MM.1S (cell line): ENCODE data around the gene UNC5A.

Source experiments
- DNase-seq: peaks from one replicate; pipeline ENCODE4 v3.0.0-alpha.2; 2015
- H2AFZ ChIP-seq: fragments of 300-600 bp; sonication (generic); 2 replicates; pipeline ENCODE4 v1.6.0; 2016; ENCODE audit warnings: antibody characterized with exemption, low read length
- H3F3A ChIP-seq: fragments of 300-600 bp; sonication (generic); 2 replicates; pipeline ENCODE4 v1.6.1; 2016; ENCODE audit warnings: mild to moderate bottlenecking, antibody characterized with exemption, low read length, moderate library complexity, mixed read lengths; ENCODE audit not compliant: insufficient read depth
- H3K27ac ChIP-seq: fragments of 300-600 bp; sonication (generic); 2 replicates; pipeline ENCODE4 v1.5.1; 2016; ENCODE audit warnings: mild to moderate bottlenecking, low read length
- H3K27me3 ChIP-seq: fragments of 300-600 bp; sonication (generic); replicated peaks from 2 replicates; pipeline ENCODE4 v1.6.0; 2016; ENCODE audit warnings: low read length; ENCODE audit not compliant: insufficient read depth
- H3K36me3 ChIP-seq: fragments of 300-600 bp; sonication (generic); replicated peaks from 2 replicates; pipeline ENCODE4 v1.6.1; 2016; ENCODE audit warnings: mild to moderate bottlenecking, low read length, mixed read lengths; ENCODE audit not compliant: insufficient read depth
- H3K4me1 ChIP-seq: fragments of 300-600 bp; sonication (generic); 2 replicates; pipeline ENCODE4 v1.6.1; 2016; ENCODE audit warnings: low read length, mixed read lengths
- H3K4me2 ChIP-seq: fragments of 300-600 bp; sonication (generic); 2 replicates; pipeline ENCODE4 v1.6.0; 2016; ENCODE audit warnings: low read depth, low read length
- H3K4me3 ChIP-seq: fragments of 300-600 bp; sonication (generic); 2 replicates; pipeline ENCODE4 v1.5.1; 2016; ENCODE audit warnings: low read length, mixed read lengths
- H3K79me2 ChIP-seq: fragments of 300-600 bp; sonication (generic); 2 replicates; pipeline ENCODE4 v1.6.1; 2016; ENCODE audit warnings: mixed run types, low read length, mixed read lengths
- H3K9ac ChIP-seq: fragments of 300-600 bp; sonication (generic); 2 replicates; pipeline ENCODE4 v1.6.1; 2016; ENCODE audit warnings: low read length, mixed read lengths
- H3K9me2 ChIP-seq: fragments of 300-600 bp; sonication (generic); replicated peaks from 2 replicates; pipeline ENCODE4 v1.6.1; 2016; ENCODE audit warnings: mild to moderate bottlenecking, low read length, mixed read lengths; ENCODE audit not compliant: insufficient read depth
- H3K9me3 ChIP-seq: fragments of 300-600 bp; sonication (generic); replicated peaks from 2 replicates; pipeline ENCODE4 v1.6.1; 2016; ENCODE audit warnings: mild to moderate bottlenecking, low read length, mixed read lengths; ENCODE audit not compliant: insufficient read depth
- H4K20me1 ChIP-seq: fragments of 300-600 bp; sonication (generic); 2 replicates; pipeline ENCODE4 v1.6.1; 2016; ENCODE audit warnings: mild to moderate bottlenecking, low read length, moderate library complexity, mixed read lengths; ENCODE audit not compliant: insufficient read depth
- CTCF ChIP-seq: fragments of 300-600 bp; sonication (generic); IDR thresholded peaks from 2 replicates; pipeline ENCODE4 v1.5.1; 2016; ENCODE audit warnings: antibody characterized with exemption, low read length, mixed read lengths
- EZH2 ChIP-seq: fragments of 300-600 bp; sonication (generic); optimal IDR thresholded peaks from 2 replicates; pipeline ENCODE3; 2017; ENCODE audit warnings: low read depth, mild to moderate bottlenecking, antibody characterized with exemption, low read length, mixed read lengths
- EZH2phosphoT487 ChIP-seq: fragments of 300-600 bp; sonication (generic); IDR thresholded peaks from 2 replicates; pipeline ENCODE4 v1.6.1; 2018; ENCODE audit warnings: antibody characterized with exemption, low read length

Gene UNC5A

GRCh38 chr5:176847148-176847547 lies 36.8 kb downstream of the UNC5A start:
- Histone ChIP-seq H3K4me3 (no peak overlapping the region), H3K9ac (no peak overlapping the region), H4K20me1 (no peaks in the 10 kb centered on the region), H3K79me2 (no peaks in the 10 kb centered on the region), H3K4me1 (no peaks in the 10 kb centered on the region), H3F3A (no peaks in the 10 kb centered on the region), H3K4me2 (no peak overlapping the region), H3K9me3 (no peaks in the 10 kb centered on the region), H3K36me3 (no peaks in the 10 kb centered on the region), H2AFZ (no peak overlapping the region), H3K27me3 (peaks cover 96% of the 10 kb centered on the region), H3K27ac (no peak overlapping the region), H3K9me2 (no peaks in the 10 kb centered on the region)
- TF ChIP-seq EZH2 = peak; percentile 84
- TF ChIP-seq CTCF = no peak
- no peak for DNase-seq

GRCh38 chr5:176847726-176848290 lies 37.4 kb downstream of the UNC5A start:
- H3K27ac ChIP-seq = no peak overlapping the region
- no peaks in the 10 kb centered on the region for H3K79me2 ChIP-seq
- no peak overlapping the region for H2AFZ ChIP-seq
- no peaks in the 10 kb centered on the region for H3K9me3 ChIP-seq
- H3K9ac ChIP-seq = no peak overlapping the region
- peaks cover 100% of the 10 kb centered on the region for H3K27me3 ChIP-seq
- no peak overlapping the region for H3K4me2 ChIP-seq
- H3F3A ChIP-seq = no peaks in the 10 kb centered on the region
- H3K36me3 ChIP-seq = no peaks in the 10 kb centered on the region
- H4K20me1 ChIP-seq = no peaks in the 10 kb centered on the region
- no peaks in the 10 kb centered on the region for H3K4me1 ChIP-seq
- H3K4me3 ChIP-seq = no peak overlapping the region
- TF ChIP-seq CTCF (no peak), EZH2 (no peak), EZH2phosphoT487 (no peak)
- DNase-seq = no peak
- no peaks in the 10 kb centered on the region for H3K9me2 ChIP-seq

- no peak overlapping the region for H3K27ac ChIP-seq
- peaks cover 100% of the 10 kb centered on the region for H3K27me3 ChIP-seq
- H2AFZ ChIP-seq = no peak overlapping the region
- no peak overlapping the region for H3K4me2 ChIP-seq
- no peaks in the 10 kb centered on the region for H3K79me2 ChIP-seq
- H3K9me2 ChIP-seq = no peaks in the 10 kb centered on the region
- no peak overlapping the region for H3K9ac ChIP-seq
- no peak for DNase-seq
- TF ChIP-seq EZH2 = no peak
- TF ChIP-seq EZH2phosphoT487 = no peak
- TF ChIP-seq CTCF = no peak
- H4K20me1 ChIP-seq = no peaks in the 10 kb centered on the region
- no peaks in the 10 kb centered on the region for H3F3A ChIP-seq
- H3K9me3 ChIP-seq = no peaks in the 10 kb centered on the region
- no peaks in the 10 kb centered on the region for H3K4me1 ChIP-seq
- no peaks in the 10 kb centered on the region for H3K36me3 ChIP-seq
- H3K4me3 ChIP-seq = no peak overlapping the region
Measured at GRCh38 chr5:176848651-176849050, 38.3 kb downstream of the UNC5A start.
